SIG-M5 treated with dmso at 0.1 percent for 504 hours (cell line): ENCODE measurements around the gene CCND1.

ENCODE experiments used
- DNase-seq: peaks from one replicate; lab custom pipeline; 2025; ENCODE audit not compliant: unreplicated experiment; lab: John Stamatoyannopoulos, UW

The CCND1 gene

DNA sequence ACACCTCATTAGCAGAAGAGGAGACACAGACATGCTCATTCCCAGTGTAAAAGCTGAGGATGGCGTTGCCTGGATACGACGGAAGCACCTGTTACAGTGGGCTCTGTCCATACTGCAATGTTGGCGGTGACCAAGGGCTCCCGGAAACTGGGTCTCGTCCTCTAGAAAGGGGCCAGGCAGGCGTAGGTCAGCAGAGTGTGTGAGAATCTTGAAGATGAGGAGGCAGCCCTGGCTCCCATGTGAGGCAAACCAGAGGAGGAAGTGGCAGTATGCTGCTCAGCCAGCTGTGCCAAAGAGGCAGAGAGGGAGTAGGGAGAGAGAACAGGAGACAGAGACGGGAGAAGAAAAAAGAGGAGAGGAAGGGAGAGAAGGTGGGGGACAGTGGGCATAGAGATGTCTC lies 23.9 kb downstream of the CCND1 start:
- no peak for DNase-seq

DNA sequence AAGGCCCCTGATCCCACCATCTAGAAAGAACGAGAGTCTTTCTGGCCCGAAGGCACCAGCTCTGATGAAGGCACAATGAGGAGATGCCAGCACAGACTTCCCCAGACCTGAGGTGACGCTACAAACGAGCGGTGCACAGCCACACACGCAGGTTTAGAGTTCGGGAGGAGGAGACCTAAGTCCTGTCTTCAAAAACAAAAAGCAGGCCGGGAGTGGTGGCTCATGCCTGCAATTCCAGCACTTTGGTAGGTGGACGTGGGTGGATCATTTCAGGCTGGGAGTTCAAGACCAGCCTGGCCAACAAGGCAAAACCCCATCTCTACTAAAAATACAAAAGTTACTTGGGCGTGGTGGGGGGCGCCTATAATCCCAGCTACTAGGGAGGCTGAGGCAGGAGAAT lies 24.7 kb downstream of the CCND1 start:
- DNase-seq, result no peak

DNA sequence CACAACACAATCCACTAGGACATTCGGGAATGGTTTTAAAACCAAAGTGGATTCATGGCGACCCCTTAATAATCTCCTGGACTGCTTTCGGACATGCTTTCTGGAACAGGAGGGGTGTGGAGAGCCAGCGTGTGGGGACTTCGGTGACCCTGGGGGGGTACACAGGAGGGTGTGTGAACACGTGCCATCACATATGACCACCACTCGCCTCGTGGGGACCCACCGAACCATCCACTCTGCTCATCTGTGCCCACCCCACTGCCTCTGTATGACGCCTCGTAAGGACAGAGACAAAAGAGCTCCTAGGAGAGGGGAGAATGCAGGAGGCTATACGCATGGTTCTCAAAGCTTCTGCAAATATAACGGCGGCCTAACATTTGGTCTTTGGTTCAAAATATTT lies 25.3 kb downstream of the CCND1 start:
- no peak for DNase-seq

DNA sequence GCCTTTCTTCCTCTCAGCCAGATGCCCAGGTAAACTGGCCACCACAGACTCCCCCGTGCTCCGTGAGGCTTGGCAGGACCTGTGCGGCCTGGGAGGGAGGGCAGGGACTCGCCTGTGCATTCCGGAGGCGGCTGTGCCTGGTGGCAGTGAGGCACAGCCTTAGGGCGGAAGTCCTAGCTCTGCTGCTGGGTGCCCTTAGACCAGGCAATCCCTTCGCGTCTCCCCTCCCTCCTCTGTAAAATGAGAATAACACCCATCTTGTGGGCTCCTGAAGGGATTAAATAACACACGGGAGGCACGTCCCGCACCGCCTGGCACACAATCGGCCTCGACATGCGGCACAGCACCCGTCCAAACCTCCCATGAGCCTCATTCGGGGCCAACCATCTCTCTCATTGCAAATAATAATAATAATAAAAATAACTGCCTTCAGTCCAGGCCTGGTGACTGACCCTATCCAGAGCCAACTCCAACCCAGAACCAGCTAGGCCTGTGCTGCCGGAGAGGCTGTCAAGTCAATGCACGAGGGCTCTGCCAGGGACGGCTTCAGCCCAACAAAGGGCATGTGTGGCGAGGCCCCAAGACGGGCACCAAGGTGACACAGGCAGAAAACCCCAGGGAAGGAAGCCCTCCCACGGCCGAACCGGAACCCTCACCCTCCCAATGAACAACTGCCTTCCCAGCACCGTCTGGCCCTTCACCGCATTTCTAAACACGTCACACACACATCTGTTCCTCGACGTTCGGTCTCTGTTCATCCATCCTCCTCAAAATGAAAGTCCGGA lies 26.0 kb downstream of the CCND1 start:
- DNase-seq, result no peak

DNA sequence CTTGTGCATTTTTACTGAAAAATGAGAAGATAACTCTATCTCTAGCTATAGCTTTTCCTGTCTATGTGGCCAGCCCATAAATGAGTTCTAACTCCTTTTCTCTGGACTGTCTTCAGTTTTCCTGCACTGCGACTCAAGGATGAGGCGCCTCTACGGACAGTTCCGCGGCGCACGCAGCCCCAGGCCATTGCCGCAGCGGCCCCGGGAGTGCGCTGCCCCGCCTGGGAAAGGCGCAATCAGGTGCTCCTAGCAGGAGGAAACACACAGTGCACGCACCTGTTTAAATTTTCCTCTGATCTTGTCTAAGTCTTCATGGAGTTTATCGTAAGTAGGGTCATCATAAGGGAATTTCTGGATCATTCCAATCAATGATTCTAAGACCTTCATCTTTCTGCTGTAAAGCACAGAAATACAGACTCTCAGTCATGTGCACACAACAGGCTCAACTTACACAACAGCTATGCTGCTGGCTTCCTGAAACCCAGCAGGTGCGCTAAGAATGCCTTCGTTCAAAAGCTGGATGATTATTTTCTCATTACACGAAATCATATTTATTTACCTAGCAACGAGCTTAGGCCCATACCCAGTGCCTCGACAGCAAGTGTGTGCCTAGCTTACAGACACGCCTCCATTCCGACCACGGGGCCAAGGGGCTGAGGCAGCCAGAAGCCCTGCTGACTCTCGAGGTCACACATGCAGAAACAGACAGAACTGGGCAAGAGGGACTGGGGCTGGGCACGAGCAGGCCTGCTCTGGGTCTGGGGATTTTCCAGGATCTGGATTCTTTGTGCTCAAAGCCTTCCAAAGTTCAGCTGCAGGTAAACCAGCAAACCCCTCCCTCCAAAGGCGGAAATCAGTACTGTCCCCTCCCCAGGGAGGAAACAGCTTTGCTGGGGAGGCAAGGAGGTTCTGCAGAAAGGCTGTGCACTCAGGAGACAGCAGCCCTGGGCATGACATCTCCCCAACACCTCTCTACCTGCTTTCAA lies 27.0 kb downstream of the CCND1 start:
- DNase-seq, result no peak

DNA sequence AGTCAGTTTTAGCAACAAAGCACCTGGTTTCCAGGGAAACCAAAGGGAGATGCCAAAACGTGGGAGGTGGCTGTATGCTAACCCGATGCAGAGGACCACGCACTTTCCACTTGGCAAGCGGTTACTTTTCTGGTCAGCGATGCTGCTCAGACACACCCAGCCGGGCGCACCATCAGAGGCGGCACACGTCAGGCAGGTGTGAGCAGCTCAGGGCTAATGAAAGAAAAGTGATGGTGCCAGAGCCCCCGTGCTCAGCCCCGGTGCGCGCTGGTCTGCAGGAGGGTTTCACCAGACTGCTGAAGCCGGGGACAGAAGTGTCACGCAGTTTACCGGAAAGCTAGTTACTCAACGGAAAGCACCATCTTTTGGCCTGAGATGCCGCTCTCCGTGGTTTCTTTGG lies 28.5 kb downstream of the CCND1 start:
- DNase-seq, result no peak

DNA sequence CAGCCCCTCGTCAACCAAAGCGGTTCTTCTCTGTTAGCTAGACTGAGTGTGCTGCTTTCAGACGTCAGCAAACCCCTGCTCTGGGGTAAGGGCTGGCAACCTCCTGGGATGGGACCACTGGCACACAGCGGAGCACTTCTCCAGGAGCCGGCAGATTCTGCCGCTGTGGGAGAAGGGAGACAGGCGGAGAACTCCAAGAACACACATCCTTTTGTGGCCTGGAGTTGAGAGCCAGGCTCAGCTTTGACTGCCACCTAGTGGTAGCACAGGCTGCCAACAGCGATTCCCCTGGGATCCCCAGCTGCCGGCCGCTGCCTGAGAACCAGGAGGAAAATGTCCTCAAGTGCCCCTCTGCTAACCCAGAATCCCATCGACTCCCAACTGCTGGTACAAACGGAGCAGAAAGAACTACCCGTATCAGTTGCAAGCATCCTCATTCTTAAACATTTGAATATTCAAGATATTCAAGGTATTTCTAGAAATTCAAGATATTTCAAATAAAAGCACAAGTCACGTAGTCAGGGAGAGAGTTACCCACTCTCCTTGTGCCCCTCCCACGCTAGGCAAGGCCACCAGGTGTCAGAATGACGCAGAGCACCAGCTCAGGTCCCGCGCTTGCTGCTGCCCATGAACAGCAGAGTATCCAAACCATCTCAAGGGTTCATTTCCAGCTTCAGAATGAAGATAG lies 29.3 kb downstream of the CCND1 start:
- peak; percentile 55 for DNase-seq

DNA sequence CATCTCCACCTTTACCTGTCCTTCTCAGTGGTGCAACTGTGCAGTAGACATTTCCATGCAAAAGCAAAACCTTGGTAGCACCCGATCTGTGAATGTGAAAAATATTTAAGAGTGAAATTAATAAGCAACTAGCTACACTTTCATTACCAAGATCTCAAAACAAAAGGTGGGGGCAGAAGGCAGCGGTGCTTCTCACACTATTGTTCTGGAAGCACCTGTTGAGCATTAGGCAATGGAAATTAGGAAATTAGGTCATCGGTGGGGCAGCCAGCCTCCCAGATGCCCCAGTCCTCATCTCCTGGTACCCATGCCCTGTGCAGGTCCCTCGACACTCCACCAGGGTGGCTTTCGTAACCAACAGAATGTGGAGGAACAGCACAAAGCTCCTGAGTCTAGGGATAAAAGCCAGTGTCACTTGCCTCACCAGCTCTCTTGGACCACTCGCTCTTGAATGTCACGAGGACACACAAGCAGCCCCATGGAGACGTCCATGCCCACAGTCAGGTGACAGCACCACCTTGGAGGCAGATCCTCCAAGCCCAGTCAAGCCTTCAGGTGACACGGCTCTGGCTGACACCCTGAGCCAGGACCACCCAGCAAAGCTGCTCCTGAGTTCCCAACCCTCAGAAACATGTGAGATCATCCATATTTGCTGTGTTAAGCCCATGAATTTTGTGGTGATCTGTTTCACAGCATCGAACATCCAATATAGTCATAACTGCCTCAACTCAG lies 30.9 kb downstream of the CCND1 start:
- no peak for DNase-seq

DNA sequence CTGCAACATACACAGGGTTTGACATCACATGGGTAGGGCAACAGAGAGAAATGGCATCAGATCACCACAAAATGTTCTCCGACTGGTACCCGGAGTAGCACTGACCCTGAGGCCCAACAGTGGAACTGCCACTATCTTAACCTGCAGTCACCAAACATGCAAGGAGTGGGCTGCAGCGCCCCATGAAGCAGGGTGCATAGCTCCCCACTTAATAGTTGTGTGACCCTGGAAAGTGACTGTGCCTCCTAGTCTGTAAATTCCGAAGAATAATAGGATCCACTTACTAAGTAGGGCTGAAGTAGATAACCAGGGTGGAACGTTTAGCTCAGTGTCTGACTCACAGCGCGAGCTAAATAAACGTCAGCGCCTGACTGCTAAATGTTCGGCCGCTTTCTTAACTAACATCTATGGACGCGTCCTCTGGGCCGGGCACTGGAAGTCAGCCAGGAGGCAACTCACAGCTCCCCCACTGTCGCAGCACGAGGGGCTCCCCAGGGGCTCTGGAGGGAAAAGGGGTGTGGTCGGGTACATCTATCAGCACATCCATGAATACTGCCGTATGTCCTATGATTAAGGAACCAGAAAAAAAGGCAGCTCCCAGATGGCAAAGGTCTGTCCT lies 33.4 kb downstream of the CCND1 start:
- no peak for DNase-seq

DNA sequence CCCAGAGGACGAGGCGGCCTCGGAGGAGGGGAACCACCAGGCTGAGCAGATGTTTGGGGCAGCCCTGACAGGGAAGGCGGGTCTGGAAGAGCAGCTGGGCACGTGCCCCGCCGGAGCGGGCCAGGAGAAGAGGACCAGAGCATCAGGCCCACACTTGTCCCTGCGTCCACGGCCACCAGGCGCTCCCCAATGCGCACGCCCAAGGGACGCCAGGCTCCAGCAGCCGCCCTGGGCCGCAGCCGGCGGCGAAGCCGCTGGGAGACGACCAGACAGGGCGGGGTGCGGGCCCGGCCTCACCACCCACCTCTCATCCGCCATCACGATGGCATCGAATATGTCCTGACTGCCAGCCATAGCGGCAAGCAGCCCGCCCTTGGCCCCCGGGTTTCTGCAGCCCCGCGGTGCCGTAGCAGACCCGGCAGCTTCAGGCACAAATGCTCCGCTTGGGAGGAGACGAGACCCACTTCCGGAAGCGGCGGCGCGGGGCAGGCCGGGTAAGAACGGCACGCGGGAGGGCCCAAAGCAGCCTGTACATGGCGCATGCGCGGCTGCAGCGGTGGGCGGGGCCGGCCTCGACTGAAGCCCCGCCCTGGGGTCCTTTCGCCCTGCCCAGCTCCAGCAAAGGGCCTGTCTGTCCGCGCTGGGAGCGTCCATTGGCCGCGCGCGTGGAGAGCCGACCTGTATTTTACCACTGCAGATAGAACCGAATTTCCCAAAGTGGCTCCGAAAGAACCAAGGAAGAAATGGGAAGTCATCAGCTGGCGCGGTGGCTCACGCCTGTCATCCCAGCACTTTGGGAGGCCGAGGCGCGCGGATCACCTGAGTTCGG lies 34.1 kb downstream of the CCND1 start, which contains the start of gene LTO1:
Gene LTO1 (minus strand): TSS at position 468 of the 829 bp plus-strand sequence. CDS start 114 bp downstream, at position 354.
- peak; percentile 88 for DNase-seq

DNA sequence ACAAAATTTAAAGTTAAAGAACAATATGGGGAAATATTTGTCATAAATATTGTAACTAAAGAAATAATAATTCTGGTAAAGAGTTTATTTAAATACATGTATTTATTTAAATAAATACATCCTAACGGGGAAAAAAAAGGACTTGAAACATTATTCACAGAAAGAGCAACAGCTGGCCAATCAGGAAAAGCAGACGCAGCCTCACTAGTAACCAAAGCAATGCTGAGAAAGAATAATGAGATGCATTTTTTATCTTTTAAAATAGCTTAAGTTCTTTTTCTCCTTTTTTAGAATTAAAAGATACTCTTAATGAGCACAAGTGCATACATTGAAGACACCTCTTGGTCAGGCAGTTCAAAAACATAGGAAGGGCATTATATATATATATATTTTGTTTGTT lies 36.8 kb downstream of the CCND1 start:
- DNase-seq, result no peak

DNA sequence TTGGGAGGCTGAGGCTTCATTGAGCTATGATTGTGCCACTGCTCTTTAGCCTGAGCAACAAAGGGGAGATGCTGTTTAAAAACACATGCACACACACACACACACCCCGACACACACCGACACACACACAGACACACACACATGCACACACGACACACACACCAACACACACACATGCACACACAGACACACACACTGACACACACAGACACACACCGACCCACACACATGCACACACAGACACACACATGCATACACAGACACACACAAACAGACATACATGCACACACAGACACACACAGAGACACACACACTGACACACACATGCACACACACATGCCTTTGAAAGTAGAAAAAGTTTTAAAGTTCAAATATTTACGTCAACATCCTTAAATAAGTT lies 39.7 kb downstream of the CCND1 start:
- no peak for DNase-seq

DNA sequence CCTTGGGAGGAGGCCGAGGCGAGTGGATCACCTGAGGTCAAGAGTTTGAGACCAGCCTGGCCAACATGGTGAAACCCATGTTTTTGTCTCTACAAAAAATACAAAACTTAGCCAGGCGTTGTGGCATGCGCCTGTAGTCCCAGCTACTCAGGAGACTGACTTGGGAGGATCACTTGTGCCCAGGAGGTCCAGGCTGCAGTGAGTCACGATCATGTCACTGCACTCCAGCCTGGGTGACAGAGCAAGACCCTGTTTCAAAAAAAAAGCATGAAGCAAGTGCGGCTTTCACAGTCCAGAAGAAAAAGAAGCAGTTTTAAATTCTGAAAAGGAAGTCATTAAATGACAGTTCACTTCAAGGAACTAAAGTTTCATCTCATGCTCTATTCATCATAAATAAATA lies 41.3 kb downstream of the CCND1 start:
- DNase-seq, result no peak

DNA sequence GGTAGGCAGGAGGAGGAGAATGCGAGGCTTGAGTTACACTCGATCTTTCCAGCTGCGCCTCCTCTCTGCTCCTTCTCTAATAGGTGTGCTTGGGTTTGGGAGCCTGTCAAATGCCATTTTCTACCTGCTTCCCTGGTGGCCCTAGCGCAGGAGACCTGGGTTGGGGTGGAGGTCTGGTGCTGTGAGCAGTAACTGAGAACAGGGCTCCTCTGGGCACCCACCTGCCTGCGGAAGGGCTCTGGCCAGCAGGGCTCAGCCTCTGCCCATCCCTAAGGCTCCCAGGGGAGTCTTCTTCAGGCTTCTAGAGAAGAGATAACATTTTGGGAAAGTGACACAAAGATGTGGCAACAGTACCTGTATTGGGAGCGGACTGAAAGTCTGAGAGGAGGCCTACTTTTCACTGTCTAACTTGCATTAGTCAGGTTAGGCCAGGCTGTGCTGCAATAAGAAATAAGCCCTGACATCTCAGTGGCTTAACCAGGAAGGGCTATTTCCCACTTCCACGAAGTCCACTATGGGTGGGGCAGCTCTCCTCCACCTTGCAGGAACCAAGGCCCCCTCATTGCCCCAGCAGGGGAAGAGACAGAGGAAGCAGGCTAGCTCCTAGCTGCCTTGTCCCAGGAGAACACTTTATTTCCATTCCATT lies 41.8 kb downstream of the CCND1 start:
- no peak for DNase-seq

DNA sequence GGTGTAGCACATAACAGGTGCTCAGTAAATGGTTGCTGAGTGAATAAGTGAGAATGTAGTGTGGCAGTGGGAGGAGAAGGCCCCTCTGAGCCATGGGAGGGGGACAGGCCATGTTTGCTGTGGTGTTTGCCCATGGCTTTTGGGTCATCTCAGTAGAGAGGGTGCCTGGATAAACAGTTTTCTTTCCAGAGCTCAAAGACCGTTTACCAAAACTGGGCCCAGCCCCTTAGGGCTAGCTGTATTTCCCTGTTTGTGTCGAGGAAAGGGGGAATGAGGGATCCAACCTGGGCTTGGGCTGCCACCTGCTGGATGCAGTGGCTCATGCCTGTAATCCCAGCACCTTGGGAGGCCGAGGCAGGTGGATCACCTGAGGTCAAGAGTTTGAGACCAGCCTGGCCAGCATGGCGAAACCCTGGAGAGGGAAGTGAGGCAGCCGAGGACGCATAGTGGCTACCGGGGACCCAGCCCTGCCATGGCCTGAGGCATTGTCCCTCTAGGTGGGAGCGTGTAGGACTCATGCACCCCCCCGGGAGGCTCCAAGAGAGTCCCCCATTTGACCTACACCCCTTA lies 42.9 kb downstream of the CCND1 start:
- no peak for DNase-seq

DNA sequence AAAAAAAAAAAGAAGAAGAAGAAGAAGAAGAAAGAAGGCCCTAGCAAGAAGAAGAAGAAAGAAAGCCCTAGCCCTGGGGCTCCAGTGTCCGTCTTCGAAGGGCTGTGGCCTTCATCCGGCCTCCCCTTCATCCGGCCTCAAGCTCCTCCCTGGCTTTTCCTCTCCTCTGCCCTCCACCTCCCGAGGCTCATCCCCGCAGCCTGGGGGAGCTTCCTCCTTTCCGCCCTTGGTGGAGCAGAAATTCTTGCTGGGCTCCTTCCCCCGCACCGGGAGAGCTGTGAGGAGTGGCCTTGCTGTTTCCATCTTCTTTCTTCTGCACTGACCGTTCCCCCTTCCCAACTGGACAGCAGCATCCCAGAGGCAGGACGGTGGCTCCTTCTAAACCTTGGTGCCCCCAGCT lies 43.7 kb downstream of the CCND1 start:
- DNase-seq, result no peak

DNA sequence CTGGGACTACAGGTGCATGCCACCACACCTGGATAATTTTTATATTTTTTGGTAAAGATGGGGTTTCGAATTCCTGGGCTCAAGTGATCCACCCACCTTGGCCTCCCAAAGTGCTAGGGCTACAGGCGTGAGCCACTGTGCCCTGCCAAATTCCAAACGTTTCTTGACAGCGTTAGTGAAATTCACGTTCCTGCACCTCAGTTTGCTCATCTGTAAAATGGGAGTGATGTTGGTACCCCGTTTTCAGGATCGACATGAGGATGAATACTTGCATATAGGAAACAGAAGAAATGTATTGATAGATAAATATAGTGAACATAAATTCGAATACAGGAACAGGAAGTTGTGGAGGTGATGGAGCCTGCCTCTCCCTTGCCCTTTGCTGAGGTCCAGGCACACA lies 44.4 kb downstream of the CCND1 start:
- DNase-seq, result no peak

DNA sequence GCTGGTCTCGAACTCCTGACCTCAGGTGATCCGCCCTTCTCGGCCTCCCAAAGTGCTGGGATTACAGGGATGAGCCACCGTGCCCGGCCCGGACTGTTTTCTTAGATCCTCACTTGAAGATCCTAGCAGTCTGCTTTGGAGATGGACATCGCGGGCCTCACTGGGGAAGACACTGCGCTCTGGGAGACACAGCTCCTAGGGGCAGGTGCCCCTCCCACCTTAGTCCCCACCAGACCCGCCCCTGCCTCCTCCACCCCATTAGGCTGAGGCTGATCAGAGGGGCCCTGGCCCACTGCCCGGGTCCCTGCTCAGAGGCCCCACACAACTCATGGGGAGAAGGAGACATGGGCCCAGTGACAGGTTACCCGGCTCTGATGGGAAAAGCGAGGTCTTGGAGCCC lies 45.5 kb downstream of the CCND1 start:
- DNase-seq, result no peak

DNA sequence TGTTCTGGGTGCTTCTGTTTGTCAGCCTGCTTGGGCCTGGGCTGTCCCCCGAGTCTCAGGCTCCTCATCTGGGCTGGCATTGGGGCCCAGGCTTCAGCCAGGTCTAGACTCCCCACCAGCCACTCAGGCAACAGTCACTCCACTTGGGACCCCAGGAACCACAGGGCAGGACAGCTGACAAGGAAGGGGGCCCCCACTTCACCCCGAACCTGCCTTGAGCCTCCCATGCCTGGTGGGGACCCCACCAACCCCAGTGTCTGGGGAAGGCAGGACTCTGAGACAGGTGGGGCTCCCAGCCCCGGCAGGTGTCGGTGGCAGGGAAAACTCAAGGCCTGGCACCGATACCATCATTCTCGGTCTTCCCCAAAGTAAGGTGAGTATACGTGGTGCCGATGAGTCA lies 45.9 kb downstream of the CCND1 start:
- no peak for DNase-seq
